ENCODE data around the gene KATNAL2. TPM values are rescaled to one million over a fixed set of nuclear protein-coding genes. Genes with fewer than 3 reads are reported as not detected.

The KATNAL2 gene
- total and polyA plus RNA-seq, 5 donors, result 5.0 to 7.0 (median 6.0) TPM

- intact Hi-C loops (cut with DNase I), result no loop called here
- no peak for ATAC-seq
- no peaks in the 10 kb centered on the region for H3K9me3 ChIP-seq (ENCODE audit: control insufficient read depth, low read length)
- no peak for DNase-seq
- no peak overlapping the region for H3K4me3 ChIP-seq (ENCODE audit: low read length)
- H3K4me1 ChIP-seq (ENCODE audit: control insufficient read depth, insufficient read depth, low read length), result no peaks in the 10 kb centered on the region
- WGBS, result 75% methylated on average over 2 of the region's 2 CpGs
- H3K27me3 ChIP-seq (ENCODE audit: control insufficient read depth, insufficient read depth), result no peaks in the 10 kb centered on the region
- no peak overlapping the region for H3K27ac ChIP-seq (ENCODE audit: low read length)
Measured at GRCh38 chr18:46899274-46899948, 18.0 kb upstream of the KATNAL2 start.

- DNase-seq (no peak), ATAC-seq (no peak)
- Histone ChIP-seq H3K4me1 (ENCODE audit: control insufficient read depth, insufficient read depth, low read length) (no peaks in the 10 kb centered on the region), H3K4me3 (ENCODE audit: low read length) (no peak overlapping the region), H3K9me3 (ENCODE audit: control insufficient read depth, low read length) (no peaks in the 10 kb centered on the region), H3K27me3 (ENCODE audit: control insufficient read depth, insufficient read depth) (no peaks in the 10 kb centered on the region), H3K27ac (ENCODE audit: low read length) (no peak overlapping the region)
- intact Hi-C loops (cut with DNase I), result no loop called here
- WGBS, result over 99% methylated on average over 3 of the region's 3 CpGs
Measured at GRCh38 chr18:46903406-46903805, 14.0 kb upstream of the KATNAL2 start.

DNA sequence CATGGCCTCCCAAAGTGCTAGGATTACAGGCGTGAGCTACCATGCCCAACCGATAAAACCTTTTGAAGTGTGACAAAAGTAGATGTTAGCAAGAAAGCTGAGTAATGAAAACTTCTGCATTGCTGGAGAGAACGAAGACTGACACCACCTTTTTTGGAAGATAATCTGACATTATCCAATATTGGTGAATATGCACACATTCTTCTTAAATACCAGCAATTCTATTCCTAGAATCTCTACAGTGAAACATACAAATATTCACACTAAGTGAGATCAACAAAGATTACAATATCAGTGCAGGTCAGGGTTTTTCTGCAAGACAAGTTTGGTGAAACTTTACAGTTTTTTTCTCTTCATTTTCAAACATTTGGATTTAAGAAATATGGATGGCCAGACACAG, 7.9 kb upstream of the KATNAL2 start:
- H3K27ac ChIP-seq (ENCODE audit: low read length), result no peak overlapping the region
- 93% methylated on average over 3 of the region's 3 CpGs for WGBS
- ATAC-seq (no peak), DNase-seq (no peak)
- no peak overlapping the region for H3K4me3 ChIP-seq (ENCODE audit: low read length)
- H3K27me3 ChIP-seq (ENCODE audit: control insufficient read depth, insufficient read depth), result no peaks in the 10 kb centered on the region
- intact Hi-C loops (cut with DNase I), result no loop called here
- no peaks in the 10 kb centered on the region for H3K9me3 ChIP-seq (ENCODE audit: control insufficient read depth, low read length)
- H3K4me1 ChIP-seq (ENCODE audit: control insufficient read depth, insufficient read depth, low read length), result no peaks in the 10 kb centered on the region

- no peak for DNase-seq
- 78% methylated on average over 3 of the region's 3 CpGs for WGBS
Measured at GRCh38 chr18:46910856-46911255, 6.5 kb upstream of the KATNAL2 start.

GRCh38 chr18:46915800-46916550, 1.4 kb upstream of the KATNAL2 start:
- DNase-seq (no peak), ATAC-seq (no peak)
- Histone ChIP-seq H3K4me3 (ENCODE audit: low read length) (peak overlapping the region; percentile 66), H3K4me1 (ENCODE audit: control insufficient read depth, insufficient read depth, low read length) (peaks cover 2% of the 10 kb centered on the region), H3K9me3 (ENCODE audit: control insufficient read depth, low read length) (no peaks in the 10 kb centered on the region), H3K27ac (ENCODE audit: low read length) (no peak overlapping the region), H3K27me3 (ENCODE audit: control insufficient read depth, insufficient read depth) (no peaks in the 10 kb centered on the region)
- intact Hi-C loops (cut with DNase I), result no loop called here
- WGBS, result 26% methylated on average over 12 of the region's 12 CpGs

More at GRCh38 chr18:46910856-46911255, 6.5 kb upstream of the KATNAL2 start:
- no peak for ATAC-seq
- Histone ChIP-seq H3K27me3 (ENCODE audit: control insufficient read depth, insufficient read depth) (no peaks in the 10 kb centered on the region), H3K27ac (ENCODE audit: low read length) (no peak overlapping the region), H3K4me3 (ENCODE audit: low read length) (no peak overlapping the region), H3K9me3 (ENCODE audit: control insufficient read depth, low read length) (no peaks in the 10 kb centered on the region), H3K4me1 (ENCODE audit: control insufficient read depth, insufficient read depth, low read length) (no peaks in the 10 kb centered on the region)
- intact Hi-C loops (cut with DNase I), result no loop called here

DNA sequence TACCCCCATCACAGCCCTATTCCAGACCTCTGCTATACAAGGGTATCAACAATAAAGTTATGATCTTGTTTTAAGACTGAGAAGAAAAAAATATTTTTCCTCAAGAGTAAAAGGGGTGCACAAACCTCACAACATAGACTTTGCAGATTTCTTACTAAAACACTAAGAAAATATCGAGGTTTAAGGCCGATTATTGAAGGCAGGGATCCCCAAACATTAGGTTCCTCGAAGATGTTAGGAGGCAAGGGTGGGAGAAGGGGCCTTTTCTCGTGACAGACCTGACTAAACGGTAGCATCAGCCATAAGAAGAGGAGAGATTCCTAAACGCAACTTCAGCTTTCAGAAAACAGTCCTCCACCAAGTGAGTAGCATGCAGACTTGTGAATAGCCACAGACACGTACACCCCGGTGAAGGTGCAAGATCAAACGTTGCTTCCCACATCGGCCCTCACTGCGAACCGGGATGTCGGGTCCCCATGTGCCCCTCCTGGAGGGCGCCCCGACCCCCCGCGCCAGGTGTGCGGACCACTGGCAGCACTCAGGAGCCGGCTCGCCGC, 773 bp upstream of the KATNAL2 start:
- ATAC-seq, result no peak
- Histone ChIP-seq H3K27ac (ENCODE audit: low read length) (peak overlapping the region; percentile 69), H3K27me3 (ENCODE audit: control insufficient read depth, insufficient read depth) (no peaks in the 10 kb centered on the region), H3K4me1 (ENCODE audit: control insufficient read depth, insufficient read depth, low read length) (peaks cover 2% of the 10 kb centered on the region), H3K4me3 (ENCODE audit: low read length) (peak overlapping the region; percentile 66), H3K9me3 (ENCODE audit: control insufficient read depth, low read length) (no peaks in the 10 kb centered on the region)
- intact Hi-C loops (cut with DNase I), result no loop called here
- WGBS, result under 1% methylated on average over 21 of the region's 21 CpGs
- DNase-seq, result no peak

- DNase-seq (peak; percentile 38 to 66 (median 60)), ATAC-seq (peak in 1 of 2 donors; percentile 30)
- intact Hi-C loops (cut with DNase I), result no loop called here
- Histone ChIP-seq H3K4me1 (ENCODE audit: control insufficient read depth, insufficient read depth, low read length) (peaks cover 2% of the 10 kb centered on the region), H3K9me3 (ENCODE audit: control insufficient read depth, low read length) (no peaks in the 10 kb centered on the region), H3K4me3 (ENCODE audit: low read length) (peak overlapping the region; percentile 66), H3K27me3 (ENCODE audit: control insufficient read depth, insufficient read depth) (no peaks in the 10 kb centered on the region), H3K27ac (ENCODE audit: low read length) (peak overlapping the region; percentile 94)
- WGBS, result 29% methylated on average over 33 of the region's 33 CpGs
Measured at GRCh38 chr18:46917803-46918600, 600 bp downstream of the KATNAL2 start.

DNA sequence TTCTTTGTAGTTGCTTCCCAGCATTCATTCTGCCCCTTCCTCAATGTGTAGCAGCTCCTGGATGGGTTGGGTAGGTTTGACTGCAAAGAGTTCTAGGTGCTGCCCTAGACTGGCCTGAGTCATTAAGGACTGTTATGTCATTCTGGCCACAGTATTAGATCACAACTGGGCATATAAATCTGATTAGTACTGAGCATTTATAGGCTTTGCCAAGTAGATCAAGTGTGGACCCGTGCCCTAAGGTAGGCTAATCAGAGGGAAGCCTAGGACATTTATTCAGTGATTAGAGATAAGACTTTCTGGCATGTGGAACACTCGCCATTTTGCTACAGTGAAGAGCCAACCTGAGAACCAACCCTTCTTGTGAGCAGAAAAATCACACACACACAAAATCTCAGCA, 2.7 kb downstream of the KATNAL2 start:
- intact Hi-C loops (cut with DNase I), result no loop called here
- 74% methylated on average over 2 of the region's 2 CpGs for WGBS
- Histone ChIP-seq H3K27ac (ENCODE audit: low read length) (no peak overlapping the region), H3K4me3 (ENCODE audit: low read length) (no peak overlapping the region), H3K4me1 (ENCODE audit: control insufficient read depth, insufficient read depth, low read length) (peaks cover 2% of the 10 kb centered on the region), H3K27me3 (ENCODE audit: control insufficient read depth, insufficient read depth) (no peaks in the 10 kb centered on the region), H3K9me3 (ENCODE audit: control insufficient read depth, low read length) (no peaks in the 10 kb centered on the region)
- DNase-seq, result no peak
- no peak for ATAC-seq

- no peak overlapping the region for H3K27ac ChIP-seq (ENCODE audit: low read length)
- H3K4me3 ChIP-seq (ENCODE audit: low read length), result no peak overlapping the region
- H3K9me3 ChIP-seq (ENCODE audit: control insufficient read depth, low read length), result no peaks in the 10 kb centered on the region
- ATAC-seq (no peak), DNase-seq (no peak)
- 93% methylated on average over 1 of the region's 1 CpG for WGBS
- intact Hi-C loops (cut with DNase I), result no loop called here
- H3K27me3 ChIP-seq (ENCODE audit: control insufficient read depth, insufficient read depth), result no peaks in the 10 kb centered on the region
- peaks cover 2% of the 10 kb centered on the region for H3K4me1 ChIP-seq (ENCODE audit: control insufficient read depth, insufficient read depth, low read length)
Measured at GRCh38 chr18:46920653-46921052, 3.3 kb downstream of the KATNAL2 start.

DNA sequence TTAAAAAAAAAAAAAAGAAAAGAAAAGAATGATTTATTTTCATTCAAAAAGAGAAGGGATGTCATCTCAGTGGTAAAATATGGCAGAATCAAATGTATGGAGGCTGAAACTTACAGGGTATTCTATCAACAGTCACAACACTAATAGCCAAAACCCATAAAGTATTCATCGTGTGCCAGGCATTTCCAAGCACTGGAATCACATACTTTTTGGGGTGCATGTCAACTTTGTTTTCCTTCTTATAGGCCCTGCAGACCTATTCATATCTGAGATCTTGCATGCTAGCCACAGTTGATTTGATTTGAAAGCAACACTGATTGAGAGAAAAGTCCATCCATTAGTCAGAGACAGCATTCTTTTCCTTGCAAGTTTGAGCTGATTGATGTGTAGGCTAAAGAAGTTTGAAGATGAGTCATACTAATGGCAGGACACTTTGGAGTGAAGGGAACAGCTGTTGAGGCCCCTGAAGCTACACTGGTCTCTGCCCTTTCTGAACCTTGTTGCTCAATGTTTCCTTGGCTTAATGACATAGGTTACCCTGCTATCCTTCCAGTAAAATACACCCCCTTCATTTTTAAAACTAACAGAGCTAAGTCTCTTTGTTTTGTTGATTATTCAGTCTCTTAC, 22.0 kb downstream of the KATNAL2 start:
- 87% methylated on average over 1 of the region's 1 CpG for WGBS
- intact Hi-C loops (cut with DNase I), result no loop called here
- DNase-seq (no peak), ATAC-seq (peak in 1 of 2 donors; percentile 61)
- Histone ChIP-seq H3K27me3 (ENCODE audit: control insufficient read depth, insufficient read depth) (no peaks in the 10 kb centered on the region), H3K4me1 (ENCODE audit: control insufficient read depth, insufficient read depth, low read length) (peaks cover 3% of the 10 kb centered on the region), H3K4me3 (ENCODE audit: low read length) (no peak overlapping the region), H3K27ac (ENCODE audit: low read length) (no peak overlapping the region), H3K9me3 (ENCODE audit: control insufficient read depth, low read length) (no peaks in the 10 kb centered on the region)

Measured in right cardiac atrium (tissue), 5 donors.